ENCODE results near the gene RAPGEF5. TPM values are rescaled to one million over a fixed set of nuclear protein-coding genes. Genes with fewer than 3 reads are reported as not detected.

RAPGEF5 gene
- total and polyA plus RNA-seq, 8 donors: 1.5 to 190 (median 12.7) TPM

GRCh38 chr7:22189230-22189629 lies 167.7 kb downstream of the RAPGEF5 start:
- DNase-seq: no peak
- Histone ChIP-seq H3K9me3 (no peaks in the 10 kb centered on the region), H3K36me3 (peaks cover 0 to 16% (median 5%) of the 10 kb centered on the region in 4 donors), H3K4me3 (no peak overlapping the region), H3K27ac (no peak overlapping the region), H3K4me1 (peaks cover 0 to 11% (median 7%) of the 10 kb centered on the region in 4 donors), H3K27me3 (no peaks in the 10 kb centered on the region)
- intact Hi-C loops (cut with DNase I; ENCODE audit: low total_unique reads): no loop called here
- no peak for TF ChIP-seq POLR2A (IDR thresholded peaks at IDR 0.05)
- TF ChIP-seq CTCF (IDR thresholded peaks at IDR 0.05): no peak
- TF ChIP-seq POLR2AphosphoS5 (IDR thresholded peaks at IDR 0.05): no peak
- no peak for TF ChIP-seq EP300 (IDR thresholded peaks at IDR 0.05)
- 69 to 84% (median 76%) methylated on average over 3 of the region's 3 CpGs for WGBS, 5 donors

GRCh38 chr7:22187691-22188348 lies 169.1 kb downstream of the RAPGEF5 start:
- Histone ChIP-seq H3K27ac (no peak overlapping the region), H3K9me3 (no peaks in the 10 kb centered on the region), H3K4me1 (peaks cover 0 to 4% (median 2%) of the 10 kb centered on the region in 4 donors), H3K27me3 (no peaks in the 10 kb centered on the region), H3K36me3 (peaks cover 0 to 7% (median 2%) of the 10 kb centered on the region in 4 donors), H3K4me3 (no peak overlapping the region)
- intact Hi-C loops (cut with DNase I; ENCODE audit: low total_unique reads): no loop called here
- no peak for DNase-seq
- 40 to 68% (median 53%) methylated on average over 6 of the region's 6 CpGs for WGBS, 5 donors
- TF ChIP-seq CTCF (IDR thresholded peaks at IDR 0.05) (no peak), POLR2A (IDR thresholded peaks at IDR 0.05) (no peak), EP300 (IDR thresholded peaks at IDR 0.05) (no peak), POLR2AphosphoS5 (IDR thresholded peaks at IDR 0.05) (no peak)

DNA sequence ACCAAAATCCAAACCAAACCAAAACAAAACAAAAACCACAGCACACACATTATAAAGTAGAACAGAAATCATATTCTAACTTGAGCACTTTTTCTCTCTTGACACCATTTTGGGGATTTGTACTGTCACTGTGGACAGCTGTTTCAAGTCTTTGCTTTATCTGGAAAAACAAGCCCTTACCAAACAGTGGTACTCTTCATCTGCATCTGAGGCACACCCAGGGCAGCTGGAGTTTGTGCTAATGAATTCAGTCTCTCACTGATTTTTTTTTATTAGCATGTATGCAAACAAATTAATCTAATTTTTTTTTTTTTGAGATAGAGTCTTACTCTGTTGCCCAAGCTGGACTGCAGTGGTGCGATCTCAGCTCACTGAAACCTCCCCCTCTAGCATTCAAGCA lies 171.4 kb downstream of the RAPGEF5 start:
- no peaks in the 10 kb centered on the region for H3K9me3 ChIP-seq
- no peak overlapping the region for H3K27ac ChIP-seq
- H3K4me1 ChIP-seq: no peaks in the 10 kb centered on the region
- 50 to 100% (median 79%) methylated on average over 1 of the region's 1 CpG for WGBS, 5 donors
- peaks cover 0 to under 1% (median 0%) of the 10 kb centered on the region in 4 donors for H3K36me3 ChIP-seq
- intact Hi-C loops (cut with DNase I; ENCODE audit: low total_unique reads): no loop called here
- no peak for DNase-seq
- TF ChIP-seq POLR2AphosphoS5 (IDR thresholded peaks at IDR 0.05) (no peak), EP300 (IDR thresholded peaks at IDR 0.05) (no peak), POLR2A (IDR thresholded peaks at IDR 0.05) (no peak), CTCF (IDR thresholded peaks at IDR 0.05) (no peak)
- no peaks in the 10 kb centered on the region for H3K27me3 ChIP-seq
- H3K4me3 ChIP-seq: no peak overlapping the region

- intact Hi-C loops (cut with DNase I; ENCODE audit: low total_unique reads): no loop called here
- no peaks in the 10 kb centered on the region for H3K27me3 ChIP-seq
These were observed 172.3 kb downstream of the RAPGEF5 start for GRCh38 chr7:22184549-22185199.

More at GRCh38 chr7:22184549-22185199, 172.3 kb downstream of the RAPGEF5 start:
- no peak overlapping the region for H3K4me3 ChIP-seq
- no peaks in the 10 kb centered on the region for H3K4me1 ChIP-seq
- no peak for DNase-seq
- WGBS, 5 donors: 87 to 94% (median 91%) methylated on average over 5 of the region's 5 CpGs
- no peak overlapping the region for H3K27ac ChIP-seq
- no peak for TF ChIP-seq POLR2A (IDR thresholded peaks at IDR 0.05)
- TF ChIP-seq CTCF (IDR thresholded peaks at IDR 0.05): no peak
- TF ChIP-seq EP300 (IDR thresholded peaks at IDR 0.05): no peak
- no peak for TF ChIP-seq POLR2AphosphoS5 (IDR thresholded peaks at IDR 0.05)
- H3K36me3 ChIP-seq: no peaks in the 10 kb centered on the region
- no peaks in the 10 kb centered on the region for H3K9me3 ChIP-seq

All from stomach (tissue), 9 donors.